ENCODE data around the gene TGFB1I1. TPM values are rescaled to one million over a fixed set of nuclear protein-coding genes. Genes with fewer than 3 reads are reported as not detected.

Gene TGFB1I1
- total and polyA plus RNA-seq, 2 of the 13 experiments (the other 11 are each of a cell fraction or from before 2014, with no cell fraction given): 0.80 to 2.9 TPM

- TF ChIP-seq TERF1 (CRISPR knock-in tag; IDR thresholded peaks at IDR 0.05) (no peak), ZNF691 (CRISPR knock-in tag; IDR thresholded peaks at IDR 0.05; ENCODE audit: borderline replicate concordance, low read depth) (peak; percentile 93), GATAD1 (CRISPR knock-in tag; IDR thresholded peaks at IDR 0.05) (no peak; the same call in 1 of the 2 replicates), SP5 (CRISPR knock-in tag; IDR thresholded peaks at IDR 0.05; ENCODE audit: borderline replicate concordance, low read depth) (peak; percentile 84), KLF15 (CRISPR knock-in tag; IDR thresholded peaks at IDR 0.05; ENCODE audit: borderline replicate concordance) (peak; percentile 81; the same call in 1 of the 2 replicates), MTA1 (CRISPR knock-in tag; IDR thresholded peaks at IDR 0.05; ENCODE audit: borderline replicate concordance) (peak; percentile 89), HMG20B (CRISPR knock-in tag; conservative IDR thresholded peaks at IDR 0.05) (no peak; the same call in 1 of the 2 replicates), ZNF362 (CRISPR knock-in tag; IDR thresholded peaks at IDR 0.05; ENCODE audit: borderline replicate concordance) (peak; percentile 87; the same call in 1 of the 2 replicates), ATF4 (CRISPR knock-in tag; IDR thresholded peaks at IDR 0.05) (no peak), RORA (CRISPR knock-in tag; IDR thresholded peaks at IDR 0.05) (no peak), ONECUT2 (CRISPR knock-in tag; IDR thresholded peaks at IDR 0.05) (no peak), SAFB2 (CRISPR knock-in tag; IDR thresholded peaks at IDR 0.05; ENCODE audit: borderline replicate concordance, low read depth) (0 out of 2 replicates have a peak, but pooled peaks have one; percentile 57), ERF (CRISPR knock-in tag; IDR thresholded peaks at IDR 0.05) (peak; percentile 88), TRIM24 (CRISPR knock-in tag; IDR thresholded peaks at IDR 0.05) (no peak), BCL3 (CRISPR knock-in tag; IDR thresholded peaks at IDR 0.05) (peak; percentile 90), MLLT10 (CRISPR knock-in tag; IDR thresholded peaks at IDR 0.05) (no peak), ZBTB20 (CRISPR knock-in tag; IDR thresholded peaks at IDR 0.05; ENCODE audit: borderline replicate concordance, low read depth) (peak; percentile 86; the same call in 1 of the 2 replicates), POLR2A (IDR thresholded peaks at IDR 0.05; ENCODE audit: insufficient read depth in 1 of 2, low read depth in 2 of 2, low read length in 2 of 2) (peak; percentile 42 to 45; a peak in 1 of 4 replicates), KLF13 (CRISPR knock-in tag; IDR thresholded peaks at IDR 0.05) (no peak; the same call in 1 of the 2 replicates), PRMT3 (CRISPR knock-in tag; IDR thresholded peaks at IDR 0.05; ENCODE audit: borderline replicate concordance, low read depth) (no peak), HOXA9 (CRISPR knock-in tag; IDR thresholded peaks at IDR 0.05; ENCODE audit: borderline replicate concordance) (no peak), RBFOX2 (IDR thresholded peaks at IDR 0.05; ENCODE audit: low read depth, low read length) (peak; percentile 73)
Observed at GRCh38 chr16:31477220-31478216, 5.6 kb downstream of the TGFB1I1 start (continued).
